IgD-negative memory B cell (primary cell): ENCODE data around the gene GPC3. TPM values are rescaled to one million over a fixed set of nuclear protein-coding genes. Genes with fewer than 3 reads are reported as not detected.
"Not testable (repeated sequence)": the region's sequence is repeated elsewhere in the genome, so short reads cannot be mapped to it uniquely, and the experiment has no call there.

Experiments used
- H3K27ac Mint-ChIP-seq, 3 donors: one replicate each; pipeline ENCODE4 v1.8.0; 2020 to 2022; ENCODE audit warnings: mild to moderate bottlenecking in 3 of 3, mixed read lengths in 3 of 3, moderate library complexity in 1 of 3
- H3K27me3 Mint-ChIP-seq: one replicate; pipeline ENCODE4 v1.8.0; 2021; ENCODE audit warnings: mixed read lengths
- H3K36me3 Mint-ChIP-seq: one replicate; pipeline ENCODE4 v1.8.0; 2020; ENCODE audit warnings: mild to moderate bottlenecking, mixed read lengths
- H3K4me1 Mint-ChIP-seq, 3 donors: one replicate each; pipeline ENCODE4 v1.8.0; 2020 to 2022; ENCODE audit warnings: mixed read lengths in 3 of 3, mild to moderate bottlenecking in 1 of 3
- H3K4me3 Mint-ChIP-seq, 4 donors: one replicate each; pipeline ENCODE4 v1.8.0; 2020 to 2022; ENCODE audit warnings: mild to moderate bottlenecking in 4 of 4, mixed read lengths in 4 of 4, moderate library complexity in 3 of 4
- H3K9me3 Mint-ChIP-seq, 3 donors: one replicate each; pipeline ENCODE4 v1.8.0; 2020 to 2021; ENCODE audit warnings: mixed read lengths in 3 of 3, mild to moderate bottlenecking in 1 of 3
- polyA plus RNA-seq: library from polyadenylated mRNA; unstranded; fragments of 300-500 nt; fragmentation: Illumina TruSeq; gene quantifications from one replicate; pipeline ENCODE4 v1.2.3, GENCODE V29; 2021

Gene GPC3
- polyA plus RNA-seq, 1 donor from 2014 or later: 0.10 TPM

GRCh38 chrX:133916984-133917722 is 68.2 kb downstream of the GPC3 start:
- Mint-ChIP-seq H3K27me3 (peaks cover 10% of the 10 kb centered on the region), H3K36me3 (no peaks in the 10 kb centered on the region), H3K27ac (no peak overlapping the region), H3K9me3 (peaks cover 0 to 7% (median 3%) of the 10 kb centered on the region in 3 donors), H3K4me1 (peaks cover 0 to 3% (median 0%) of the 10 kb centered on the region in 3 donors), H3K4me3 (no peak overlapping the region)

GRCh38 chrX:133913658-133914388 is 71.6 kb downstream of the GPC3 start:
- Mint-ChIP-seq H3K36me3 (no peaks in the 10 kb centered on the region), H3K4me1 (no peaks in the 10 kb centered on the region), H3K4me3 (no peak overlapping the region), H3K27me3 (peaks cover 9% of the 10 kb centered on the region), H3K9me3 (peaks cover 0 to 7% (median 3%) of the 10 kb centered on the region in 3 donors), H3K27ac (no peak overlapping the region)

GRCh38 chrX:133913009-133913408 is 72.4 kb downstream of the GPC3 start:
- H3K36me3 Mint-ChIP-seq: no peaks in the 10 kb centered on the region
- peaks cover 0 to 7% (median 3%) of the 10 kb centered on the region in 3 donors for H3K9me3 Mint-ChIP-seq
- peaks cover 8% of the 10 kb centered on the region for H3K27me3 Mint-ChIP-seq
- no peak overlapping the region for H3K4me3 Mint-ChIP-seq
- no peaks in the 10 kb centered on the region for H3K4me1 Mint-ChIP-seq
- no peak overlapping the region for H3K27ac Mint-ChIP-seq

GRCh38 chrX:133911825-133912495 is 73.4 kb downstream of the GPC3 start:
- H3K27ac Mint-ChIP-seq: no peak overlapping the region
- H3K36me3 Mint-ChIP-seq: no peaks in the 10 kb centered on the region
- H3K9me3 Mint-ChIP-seq: peaks cover 0 to 2% (median 1%) of the 10 kb centered on the region in 3 donors
- no peak overlapping the region for H3K4me3 Mint-ChIP-seq
- peaks cover 8% of the 10 kb centered on the region for H3K27me3 Mint-ChIP-seq
- H3K4me1 Mint-ChIP-seq: no peaks in the 10 kb centered on the region

GRCh38 chrX:133910539-133910938 is 74.9 kb downstream of the GPC3 start:
- Mint-ChIP-seq H3K27me3 (peaks cover 8% of the 10 kb centered on the region), H3K4me3 (no peak overlapping the region), H3K4me1 (no peaks in the 10 kb centered on the region), H3K27ac (no peak overlapping the region), H3K9me3 (peaks cover 0 to 2% (median 0%) of the 10 kb centered on the region in 3 donors), H3K36me3 (no peaks in the 10 kb centered on the region)

GRCh38 chrX:133909888-133910287 is 75.5 kb downstream of the GPC3 start:
- H3K36me3 Mint-ChIP-seq: no peaks in the 10 kb centered on the region
- H3K4me3 Mint-ChIP-seq: no peak overlapping the region
- H3K27me3 Mint-ChIP-seq: peaks cover 8% of the 10 kb centered on the region
- H3K9me3 Mint-ChIP-seq: peaks cover 0 to 2% (median 0%) of the 10 kb centered on the region in 3 donors
- H3K4me1 Mint-ChIP-seq: no peaks in the 10 kb centered on the region
- H3K27ac Mint-ChIP-seq: no peak overlapping the region

- Mint-ChIP-seq H3K27me3 (peaks cover 8% of the 10 kb centered on the region), H3K4me1 (no peaks in the 10 kb centered on the region), H3K9me3 (peaks cover 0 to 2% (median 0%) of the 10 kb centered on the region in 3 donors), H3K27ac (no peak overlapping the region), H3K4me3 (no peak overlapping the region), H3K36me3 (no peaks in the 10 kb centered on the region)
Measured at GRCh38 chrX:133908223-133908955, 77.0 kb downstream of the GPC3 start.

- Mint-ChIP-seq H3K4me1 (no peaks in the 10 kb centered on the region), H3K27me3 (peaks cover 4% of the 10 kb centered on the region), H3K4me3 (no peak overlapping the region), H3K36me3 (no peaks in the 10 kb centered on the region), H3K9me3 (no peaks in the 10 kb centered on the region), H3K27ac (no peak overlapping the region)
Measured at GRCh38 chrX:133907606-133908005, 77.8 kb downstream of the GPC3 start.

GRCh38 chrX:133905305-133905704 is 80.1 kb downstream of the GPC3 start:
- H3K9me3 Mint-ChIP-seq: no peaks in the 10 kb centered on the region
- no peaks in the 10 kb centered on the region for H3K4me1 Mint-ChIP-seq
- H3K36me3 Mint-ChIP-seq: no peaks in the 10 kb centered on the region
- peaks cover 1% of the 10 kb centered on the region for H3K27me3 Mint-ChIP-seq
- H3K4me3 Mint-ChIP-seq: no peak overlapping the region
- no peak overlapping the region for H3K27ac Mint-ChIP-seq

- H3K4me3 Mint-ChIP-seq: no peak overlapping the region
Measured at GRCh38 chrX:133897593-133898163, 87.7 kb downstream of the GPC3 start.

GRCh38 chrX:133892337-133892736 is 93.1 kb downstream of the GPC3 start:
- no peaks in the 10 kb centered on the region for H3K4me1 Mint-ChIP-seq
- H3K9me3 Mint-ChIP-seq: peaks cover 0 to 3% (median 2%) of the 10 kb centered on the region in 3 donors
- peaks cover 3% of the 10 kb centered on the region for H3K27me3 Mint-ChIP-seq
- H3K4me3 Mint-ChIP-seq: no peak overlapping the region
- H3K27ac Mint-ChIP-seq: no peak overlapping the region
- peaks cover 2% of the 10 kb centered on the region for H3K36me3 Mint-ChIP-seq

More at GRCh38 chrX:133897593-133898163, 87.7 kb downstream of the GPC3 start:
- Mint-ChIP-seq H3K36me3 (no peaks in the 10 kb centered on the region), H3K4me1 (no peaks in the 10 kb centered on the region), H3K27me3 (peaks cover 4% of the 10 kb centered on the region), H3K27ac (no peak overlapping the region), H3K9me3 (no peaks in the 10 kb centered on the region)

- Mint-ChIP-seq H3K4me3 (no peak overlapping the region), H3K27me3 (peaks cover 3% of the 10 kb centered on the region), H3K36me3 (peaks cover 2% of the 10 kb centered on the region), H3K9me3 (peaks cover 0 to 3% (median 2%) of the 10 kb centered on the region in 3 donors), H3K4me1 (no peaks in the 10 kb centered on the region), H3K27ac (no peak overlapping the region)
Measured at GRCh38 chrX:133888984-133889383, 96.4 kb downstream of the GPC3 start.

GRCh38 chrX:133888084-133888483 is 97.3 kb downstream of the GPC3 start:
- not testable (repeated sequence) for H3K27me3 Mint-ChIP-seq, H3K4me1 Mint-ChIP-seq, H3K36me3 Mint-ChIP-seq, H3K4me3 Mint-ChIP-seq, H3K9me3 Mint-ChIP-seq, H3K27ac Mint-ChIP-seq
